Loucy (cell line): ENCODE measurements around the gene USP25.

ENCODE experiments used
- CTCF ChIP-seq: fragments of 200-600 bp; sonication (generic); conservative IDR thresholded peaks from 2 replicates; pipeline ENCODE4 v1.5.1; 2014; ENCODE audit warnings: mild to moderate bottlenecking, antibody characterized with exemption, low read length
- EZH2phosphoT487 ChIP-seq: fragments of 200-600 bp; IDR thresholded peaks from 2 replicates; pipeline ENCODE4 v1.6.1; 2018; ENCODE audit warnings: antibody characterized with exemption, mild to moderate bottlenecking, moderate library complexity, borderline replicate concordance

GRCh38 chr21:15701830-15702229, 28.0 kb upstream of the USP25 start:
- TF ChIP-seq CTCF (no peak), EZH2phosphoT487 (no peak)
